C1 segment of cervical spinal cord (tissue), 14 donors: Measurements from ENCODE around the gene PRKAB2.
"Not testable (repeated sequence)": the region's sequence is repeated elsewhere in the genome, so short reads cannot be mapped to it uniquely, and the experiment has no call there.

Source experiments
- DNase-seq, 14 donors: peaks; one replicate each; lab custom pipeline; 2025; lab: John Stamatoyannopoulos, UW

PRKAB2 gene

DNA sequence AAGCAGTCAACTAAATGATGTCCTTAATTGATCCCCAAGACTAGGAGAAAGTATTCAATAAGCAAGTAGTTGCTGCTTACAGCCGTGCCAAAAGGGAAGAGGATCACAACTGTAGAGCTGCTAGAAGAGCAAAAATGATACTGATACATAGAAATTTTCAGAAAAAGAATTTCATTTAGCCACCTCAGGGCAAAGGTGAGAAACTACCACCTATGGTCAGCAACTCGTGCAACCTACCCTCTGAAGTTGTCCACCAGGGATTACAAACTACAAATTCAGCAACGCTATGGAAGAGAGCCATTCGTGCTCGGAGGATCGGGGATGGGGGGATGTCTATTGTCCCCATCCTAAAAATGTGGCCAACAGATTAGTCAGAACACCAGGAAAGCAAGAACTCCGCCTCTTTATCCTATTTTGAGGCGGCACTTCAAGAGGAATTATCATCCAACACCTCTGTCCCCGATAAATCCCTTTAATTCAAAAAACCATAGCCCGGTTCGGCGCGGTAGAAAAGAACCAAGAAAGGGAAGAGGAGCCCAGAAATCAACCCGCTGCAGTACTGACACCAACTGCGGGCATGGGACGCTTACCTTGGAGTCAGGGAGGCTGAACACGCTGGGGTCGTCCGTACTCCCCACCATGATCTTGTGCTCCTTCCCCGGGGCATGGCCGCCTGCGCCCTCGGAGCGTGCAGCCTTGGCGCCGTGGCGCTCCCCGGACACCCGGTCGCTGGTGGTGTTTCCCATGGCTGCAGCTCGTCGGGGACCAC lies 687 bp downstream of the PRKAB2 start:
- peak in 7 of 14 donors; percentile 3 to 68 (median 33) for DNase-seq

GRCh38 chr1:147169840-147170674 lies 2.2 kb downstream of the PRKAB2 start:
- no peak for DNase-seq

DNA sequence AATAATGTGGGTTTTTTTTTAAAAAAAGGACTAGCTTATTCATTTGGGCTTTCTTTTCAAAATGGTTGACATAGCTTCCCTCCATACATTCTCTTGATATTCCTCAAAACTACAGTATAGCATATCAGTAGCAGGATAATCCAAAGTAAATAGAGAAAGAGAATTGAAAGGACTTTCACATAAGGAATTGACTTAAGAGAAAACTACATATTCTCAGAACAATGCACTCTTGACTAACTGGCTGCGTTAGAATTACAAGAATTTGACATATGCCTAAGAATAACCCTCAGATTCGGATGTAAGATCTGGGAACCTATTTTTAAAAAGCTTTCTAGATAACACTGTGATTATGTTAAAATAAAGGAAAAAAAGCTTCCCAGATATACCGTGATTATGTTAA lies 3.1 kb downstream of the PRKAB2 start:
- no peak for DNase-seq

- DNase-seq = peak in 1 of 14 donors; percentile 2
Measured at GRCh38 chr1:147168626-147169058, 3.6 kb downstream of the PRKAB2 start.

- DNase-seq = no peak
Measured at GRCh38 chr1:147167365-147167764, 4.9 kb downstream of the PRKAB2 start.

DNA sequence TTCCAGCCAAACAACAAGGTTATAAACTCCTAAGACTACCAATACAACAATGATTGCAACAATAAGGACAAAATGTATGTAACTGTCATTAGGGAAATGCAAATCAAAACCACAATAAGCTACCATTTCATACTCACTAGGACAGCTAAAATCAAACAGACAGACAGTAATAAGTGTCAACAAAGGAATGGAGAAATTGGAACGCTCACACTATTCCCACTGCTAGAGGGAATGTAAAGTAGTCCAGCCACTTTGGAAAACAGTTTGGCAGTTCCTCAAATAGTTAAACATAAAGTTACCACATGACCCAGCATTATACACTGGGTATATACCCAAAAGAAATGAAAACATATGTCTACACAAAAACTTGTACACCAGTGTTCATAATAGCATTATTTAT lies 9.3 kb downstream of the PRKAB2 start:
- no peak for DNase-seq

- no peak for DNase-seq
Measured at GRCh38 chr1:147162093-147162492, 10.2 kb downstream of the PRKAB2 start.

GRCh38 chr1:147157116-147157515 lies 15.2 kb downstream of the PRKAB2 start:
- DNase-seq = not testable (repeated sequence)

DNA sequence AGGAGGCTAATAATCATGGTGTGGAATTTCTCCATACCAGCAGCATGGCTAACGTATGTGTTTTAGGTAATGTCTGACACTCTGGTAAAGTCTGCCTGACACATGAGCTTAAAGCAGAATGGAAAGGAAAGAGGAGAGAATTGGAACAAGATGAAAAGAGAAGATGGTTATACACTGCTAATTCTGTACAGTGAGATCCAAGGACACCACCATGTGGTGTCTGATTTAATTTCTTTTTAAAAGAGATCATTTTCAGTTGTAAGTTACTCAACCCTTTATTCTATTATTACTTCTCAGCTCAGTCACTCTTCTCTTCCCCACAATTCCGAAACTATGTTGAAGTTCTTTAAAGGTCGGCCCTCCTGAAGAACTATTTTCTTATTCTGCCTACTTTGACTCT lies 15.6 kb downstream of the PRKAB2 start:
- DNase-seq = no peak

DNA sequence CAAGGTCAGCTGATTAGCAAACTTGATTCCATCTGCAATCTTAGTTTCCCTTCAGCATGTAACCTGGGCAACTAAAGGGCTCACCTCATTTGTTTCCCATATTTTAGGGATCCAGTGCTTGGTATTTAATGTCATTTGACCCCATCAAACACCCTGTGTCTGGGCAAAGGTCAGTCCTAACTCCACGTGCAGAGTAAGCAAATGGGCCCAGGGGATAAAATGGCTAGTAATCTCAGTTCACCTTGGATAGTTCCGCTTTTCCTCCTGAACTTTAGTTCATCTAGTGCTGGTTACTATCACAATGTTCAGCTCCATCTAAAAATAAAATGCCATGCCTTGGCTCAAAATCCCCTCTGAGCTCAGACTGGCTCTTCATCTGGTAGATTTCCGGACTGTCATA lies 19.5 kb downstream of the PRKAB2 start:
- DNase-seq = no peak

GRCh38 chr1:147151244-147151643 lies 21.0 kb downstream of the PRKAB2 start:
- no peak for DNase-seq

DNA sequence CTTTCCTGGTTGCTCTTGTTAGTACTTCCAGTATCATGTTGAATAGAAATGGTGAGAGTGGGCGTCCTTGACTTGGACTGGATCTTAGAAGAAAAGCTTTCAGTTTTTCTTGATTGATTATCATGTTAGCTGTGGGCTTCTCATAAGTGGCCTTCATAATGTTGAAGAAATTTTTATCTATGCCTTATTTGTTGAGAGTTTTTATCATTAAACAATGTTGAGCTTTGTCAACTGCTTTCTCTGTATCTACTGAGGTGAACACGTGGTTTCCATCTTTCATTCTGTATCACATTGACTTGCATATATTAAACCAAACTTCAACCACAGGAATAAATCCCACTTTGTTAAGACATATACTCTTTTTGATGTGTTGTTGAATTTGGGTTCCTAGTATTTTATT lies 29.4 kb downstream of the PRKAB2 start:
- DNase-seq = no peak

- DNase-seq = not testable (repeated sequence)
Measured at GRCh38 chr1:147130721-147131120, 41.5 kb downstream of the PRKAB2 start.

DNA sequence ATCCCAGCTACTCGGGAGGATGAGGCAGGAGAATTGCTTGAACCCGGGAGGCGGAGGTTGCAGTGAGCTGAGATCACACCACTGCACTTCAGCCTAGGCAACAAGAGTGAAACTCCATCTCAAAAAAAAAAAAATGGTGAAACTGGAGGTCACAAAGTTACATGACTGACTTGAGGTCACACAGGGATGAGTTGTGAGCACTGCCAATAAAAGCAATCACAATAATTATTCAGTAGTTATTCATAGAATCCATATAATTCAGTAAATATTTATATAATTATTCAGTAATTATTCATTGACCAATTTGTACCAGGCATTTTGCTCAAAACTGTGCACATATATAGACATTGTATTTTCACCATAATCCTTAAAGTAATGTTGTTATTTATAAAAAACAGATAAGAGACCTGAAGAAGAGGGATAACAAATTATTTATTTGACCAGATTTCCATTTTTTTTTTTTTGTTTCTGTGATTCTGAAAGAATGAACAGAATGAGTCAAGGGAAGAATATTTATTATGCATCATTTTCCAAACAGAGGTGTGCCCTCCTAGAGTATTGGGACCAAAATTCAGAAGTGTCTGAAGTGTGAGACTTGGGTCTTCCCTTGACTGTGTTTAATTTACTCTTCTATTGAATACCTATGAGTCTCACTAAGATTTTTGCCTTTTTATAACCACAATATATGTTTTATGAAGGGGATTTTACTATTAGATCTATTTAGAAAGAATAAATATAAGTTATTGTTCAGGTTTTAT lies 43.0 kb downstream of the PRKAB2 start:
- no peak for DNase-seq

GRCh38 chr1:147124266-147124665 lies 48.0 kb downstream of the PRKAB2 start:
- DNase-seq = no peak

- DNase-seq = no peak
Measured at GRCh38 chr1:147117109-147117508, 55.2 kb downstream of the PRKAB2 start.

DNA sequence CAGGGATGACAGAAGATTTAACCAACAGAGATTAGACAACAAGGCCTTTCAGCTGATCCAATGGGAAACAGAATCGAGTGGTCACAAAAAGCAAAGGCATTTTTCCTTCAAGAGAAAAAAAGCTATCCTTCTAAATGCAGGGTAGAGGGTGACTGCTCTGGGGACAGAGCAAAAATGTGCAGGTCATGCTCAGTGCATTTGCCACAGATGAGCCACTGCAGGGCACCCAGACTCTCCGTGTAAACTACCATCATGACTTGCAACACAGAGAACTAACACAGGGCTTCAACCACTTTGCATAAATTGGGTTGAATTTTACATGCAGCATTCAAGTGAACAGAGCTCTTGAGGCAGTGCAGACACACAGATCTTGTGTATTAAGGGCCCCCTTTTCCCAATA lies 56.8 kb downstream of the PRKAB2 start:
- DNase-seq = no peak

- DNase-seq = not testable (repeated sequence)
Measured at GRCh38 chr1:147115079-147115478, 57.2 kb downstream of the PRKAB2 start.

GRCh38 chr1:147114353-147114752 lies 57.9 kb downstream of the PRKAB2 start:
- DNase-seq = not testable (repeated sequence)

DNA sequence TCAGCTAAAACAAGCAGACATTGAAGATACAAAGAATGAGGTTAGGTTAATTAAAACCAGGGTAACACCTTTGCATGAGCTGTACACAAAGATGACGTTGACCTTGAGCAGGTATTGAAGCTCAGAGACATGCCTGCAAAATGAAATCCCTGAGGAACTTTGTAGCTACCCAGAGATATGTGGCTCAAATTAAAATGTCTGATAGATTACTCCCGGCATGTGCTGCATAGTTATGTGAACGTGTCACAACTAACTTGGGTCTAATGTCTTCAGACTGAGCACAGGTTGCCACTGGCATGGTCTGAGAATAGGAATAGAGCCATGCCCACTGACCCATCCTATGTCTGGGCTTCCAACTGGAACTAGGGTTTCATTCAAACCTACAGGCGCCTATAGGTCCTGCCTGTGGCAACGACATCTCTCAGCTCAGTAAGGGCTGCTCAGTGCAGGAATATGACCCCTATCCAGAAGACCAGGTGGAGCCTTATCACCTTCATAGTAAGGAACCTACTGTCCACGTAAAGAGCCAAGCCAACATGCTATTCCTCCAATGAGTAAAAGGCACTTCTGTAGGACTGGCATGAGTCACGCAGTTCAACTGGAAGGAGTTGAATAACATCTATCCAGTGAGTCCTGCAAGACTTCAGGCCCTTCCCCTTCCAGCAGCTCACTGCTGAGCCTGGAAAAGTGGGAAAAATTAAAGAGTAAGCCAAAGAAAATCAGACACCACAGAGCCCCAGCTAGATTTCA lies 60.7 kb downstream of the PRKAB2 start:
- no peak for DNase-seq

DNA sequence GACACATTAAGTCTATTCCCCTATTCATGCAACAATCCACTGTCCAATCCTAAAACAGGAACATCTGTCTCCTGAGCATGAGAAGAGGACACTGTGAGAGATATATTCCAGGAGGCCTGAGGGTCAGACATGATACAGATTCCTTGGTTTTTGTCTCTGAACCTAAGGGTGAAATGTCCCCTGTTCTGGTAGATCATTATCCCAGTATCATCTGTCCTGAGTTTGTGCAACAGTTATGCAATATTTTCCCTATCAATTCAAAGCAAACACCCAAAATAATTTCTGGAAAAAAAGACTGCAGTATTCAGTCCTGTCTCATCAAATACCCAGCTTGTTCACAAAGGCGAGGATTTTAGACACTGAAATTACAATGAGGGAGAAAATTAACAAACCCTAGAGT lies 61.4 kb downstream of the PRKAB2 start:
- DNase-seq = no peak
